HL-60 (cell line): ENCODE data around the gene JAKMIP1.

Experiments used
- DNase-seq, 2 experiments: peaks; one replicate each; pipeline ENCODE4 v3.0.0-alpha.2; 2010 to 2020; ENCODE audit warnings: low read depth in 1 of 2, low spot score in 1 of 2
- H3K27ac ChIP-seq: fragments of 250-450 bp; sonication (Bioruptor Pico); replicated peaks from 2 replicates; pipeline ENCODE4 v1.5.1; 2020; ENCODE audit warnings: mild to moderate bottlenecking, moderate library complexity
- H3K27me3 ChIP-seq: fragments of 250-450 bp; sonication (Bioruptor Pico); 2 replicates; pipeline ENCODE4 v1.5.1; 2021; ENCODE audit warnings: mild to moderate bottlenecking, moderate library complexity; ENCODE audit not compliant: insufficient read depth, poor library complexity, severe bottlenecking
- H3K4me3 ChIP-seq: replicated peaks from 2 replicates; pipeline ENCODE4 v1.5.1; 2011; ENCODE audit warnings: mild to moderate bottlenecking, control low read depth, low read length; ENCODE audit not compliant: insufficient read depth
- CTCF ChIP-seq: IDR thresholded peaks from one replicate; pipeline ENCODE4 v1.5.1; 2011; ENCODE audit warnings: low read length, control low read depth, inconsistent platforms; ENCODE audit not compliant: insufficient read depth
- GABPA ChIP-seq: IDR thresholded peaks from 2 replicates; pipeline ENCODE4 v1.6.1; 2012; ENCODE audit warnings: low read depth
- POLR2AphosphoS5 ChIP-seq: IDR thresholded peaks from 2 replicates; pipeline ENCODE4 v1.6.1; 2012; ENCODE audit warnings: low read depth
- REST ChIP-seq: IDR thresholded peaks from 2 replicates; pipeline ENCODE4 v1.6.1; 2012; ENCODE audit warnings: low read depth; ENCODE audit not compliant: insufficient replicate concordance
- SPI1 ChIP-seq: IDR thresholded peaks from 2 replicates; pipeline ENCODE4 v1.6.1; 2012; ENCODE audit warnings: low read depth, mild to moderate bottlenecking, borderline replicate concordance

JAKMIP1 gene

GRCh38 chr4:6046526-6047129, 153.7 kb downstream of the JAKMIP1 start:
- no peak overlapping the region for H3K27ac ChIP-seq
- no peak for DNase-seq
- H3K27me3 ChIP-seq: no peaks in the 10 kb centered on the region
- TF ChIP-seq REST (no peak), CTCF (no peak), SPI1 (no peak), GABPA (no peak), POLR2AphosphoS5 (no peak)
- H3K4me3 ChIP-seq: no peak overlapping the region

- TF ChIP-seq CTCF: no peak
- TF ChIP-seq SPI1: no peak
- TF ChIP-seq REST: no peak
- TF ChIP-seq GABPA: no peak
- TF ChIP-seq POLR2AphosphoS5: no peak
- Histone ChIP-seq H3K27me3 (no peaks in the 10 kb centered on the region), H3K27ac (no peak overlapping the region), H3K4me3 (no peak overlapping the region)
- DNase-seq: no peak
Observed at GRCh38 chr4:6044805-6045204, 155.5 kb downstream of the JAKMIP1 start.

- peak in 1 of 2 experiments; percentile 3 for DNase-seq
- Histone ChIP-seq H3K27ac (no peak overlapping the region), H3K27me3 (no peaks in the 10 kb centered on the region), H3K4me3 (no peak overlapping the region)
- TF ChIP-seq SPI1 (peak; percentile 69; the same call in 1 of the 2 replicates), GABPA (no peak)
Observed at GRCh38 chr4:6044276-6044675, 156.1 kb downstream of the JAKMIP1 start.

- TF ChIP-seq GABPA (no peak), SPI1 (no peak), POLR2AphosphoS5 (no peak), CTCF (no peak), REST (no peak)
- H3K4me3 ChIP-seq: no peak overlapping the region
- H3K27ac ChIP-seq: no peak overlapping the region
- H3K27me3 ChIP-seq: no peaks in the 10 kb centered on the region
- no peak for DNase-seq
Observed at GRCh38 chr4:6043843-6044242, 156.5 kb downstream of the JAKMIP1 start.
